Measurements from ENCODE around the gene HUS1.

HUS1 gene

GRCh38 chr7:47991741-47992311 is 12.4 kb upstream of the HUS1 start (continued):
- no peak for TF ChIP-seq ZNF140 (tag by site-specific recombination; IDR thresholded peaks at IDR 0.05)
- TF ChIP-seq, protein P1, sequence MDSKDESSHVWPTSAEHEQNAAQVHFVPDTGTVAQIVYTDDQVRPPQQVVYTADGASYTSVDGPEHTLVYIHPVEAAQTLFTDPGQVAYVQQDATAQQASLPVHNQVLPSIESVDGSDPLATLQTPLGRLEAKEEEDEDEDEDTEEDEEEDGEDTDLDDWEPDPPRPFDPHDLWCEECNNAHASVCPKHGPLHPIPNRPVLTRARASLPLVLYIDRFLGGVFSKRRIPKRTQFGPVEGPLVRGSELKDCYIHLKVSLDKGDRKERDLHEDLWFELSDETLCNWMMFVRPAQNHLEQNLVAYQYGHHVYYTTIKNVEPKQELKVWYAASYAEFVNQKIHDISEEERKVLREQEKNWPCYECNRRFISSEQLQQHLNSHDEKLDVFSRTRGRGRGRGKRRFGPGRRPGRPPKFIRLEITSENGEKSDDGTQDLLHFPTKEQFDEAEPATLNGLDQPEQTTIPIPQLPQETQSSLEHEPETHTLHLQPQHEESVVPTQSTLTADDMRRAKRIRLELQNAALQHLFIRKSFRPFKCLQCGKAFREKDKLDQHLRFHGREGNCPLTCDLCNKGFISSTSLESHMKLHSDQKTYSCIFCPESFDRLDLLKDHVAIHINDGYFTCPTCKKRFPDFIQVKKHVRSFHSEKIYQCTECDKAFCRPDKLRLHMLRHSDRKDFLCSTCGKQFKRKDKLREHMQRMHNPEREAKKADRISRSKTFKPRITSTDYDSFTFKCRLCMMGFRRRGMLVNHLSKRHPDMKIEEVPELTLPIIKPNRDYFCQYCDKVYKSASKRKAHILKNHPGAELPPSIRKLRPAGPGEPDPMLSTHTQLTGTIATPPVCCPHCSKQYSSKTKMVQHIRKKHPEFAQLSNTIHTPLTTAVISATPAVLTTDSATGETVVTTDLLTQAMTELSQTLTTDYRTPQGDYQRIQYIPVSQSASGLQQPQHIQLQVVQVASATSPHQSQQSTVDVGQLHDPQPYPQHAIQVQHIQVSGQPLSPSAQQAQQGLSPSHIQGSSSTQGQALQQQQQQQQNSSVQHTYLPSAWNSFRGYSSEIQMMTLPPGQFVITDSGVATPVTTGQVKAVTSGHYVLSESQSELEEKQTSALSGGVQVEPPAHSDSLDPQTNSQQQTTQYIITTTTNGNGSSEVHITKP (tag by site-specific recombination; IDR thresholded peaks at IDR 0.05), result no peak
- TF ChIP-seq PRDM2 (tag by site-specific recombination; IDR thresholded peaks at IDR 0.05; ENCODE audit: borderline replicate concordance), result no peak
- TF ChIP-seq PRDM1 (tag by site-specific recombination; IDR thresholded peaks at IDR 0.05), result no peak
- TF ChIP-seq, protein P2, sequence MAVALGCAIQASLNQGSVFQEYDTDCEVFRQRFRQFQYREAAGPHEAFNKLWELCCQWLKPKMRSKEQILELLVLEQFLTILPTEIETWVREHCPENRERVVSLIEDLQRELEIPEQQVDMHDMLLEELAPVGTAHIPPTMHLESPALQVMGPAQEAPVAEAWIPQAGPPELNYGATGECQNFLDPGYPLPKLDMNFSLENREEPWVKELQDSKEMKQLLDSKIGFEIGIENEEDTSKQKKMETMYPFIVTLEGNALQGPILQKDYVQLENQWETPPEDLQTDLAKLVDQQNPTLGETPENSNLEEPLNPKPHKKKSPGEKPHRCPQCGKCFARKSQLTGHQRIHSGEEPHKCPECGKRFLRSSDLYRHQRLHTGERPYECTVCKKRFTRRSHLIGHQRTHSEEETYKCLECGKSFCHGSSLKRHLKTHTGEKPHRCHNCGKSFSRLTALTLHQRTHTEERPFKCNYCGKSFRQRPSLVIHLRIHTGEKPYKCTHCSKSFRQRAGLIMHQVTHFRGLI (tag by site-specific recombination; IDR thresholded peaks at IDR 0.05), result peak; percentile 45; the same call in 1 of the 2 replicates
- TF ChIP-seq ZNF266 (tag by site-specific recombination; IDR thresholded peaks at IDR 0.05; ENCODE audit: low read depth), result no peak
- TF ChIP-seq ZNF121 (tag by site-specific recombination; IDR thresholded peaks at IDR 0.05), result no peak
- TF ChIP-seq ZNF302 (tag by site-specific recombination; IDR thresholded peaks at IDR 0.05; ENCODE audit: low read depth), result no peak
- peak; percentile 29 for TF ChIP-seq ZBTB20 (tag by site-specific recombination; IDR thresholded peaks at IDR 0.05)
- TF ChIP-seq ZNF16 (tag by site-specific recombination; IDR thresholded peaks at IDR 0.05; ENCODE audit: low read depth), result peak; percentile 38; the same call in 1 of the 2 replicates
- no peak for TF ChIP-seq ZNF488 (tag by site-specific recombination; IDR thresholded peaks at IDR 0.05)
- TF ChIP-seq ZNF549 (tag by site-specific recombination; IDR thresholded peaks at IDR 0.05), result no peak
- TF ChIP-seq ZNF132 (tag by site-specific recombination; IDR thresholded peaks at IDR 0.05; ENCODE audit: borderline replicate concordance), result no peak
- no peak for TF ChIP-seq ZNF530 (tag by site-specific recombination; IDR thresholded peaks at IDR 0.05; ENCODE audit: low read depth)
- TF ChIP-seq ZNF184 (tag by site-specific recombination; IDR thresholded peaks at IDR 0.05), result no peak
- no peak for TF ChIP-seq ZNF223 (tag by site-specific recombination; IDR thresholded peaks at IDR 0.05)
- TF ChIP-seq ZNF768 (tag by site-specific recombination; IDR thresholded peaks at IDR 0.05), result no peak
- TF ChIP-seq ZNF792 (tag by site-specific recombination; IDR thresholded peaks at IDR 0.05), result no peak
- peak; percentile 74 for TF ChIP-seq EGR2 (tag by site-specific recombination; IDR thresholded peaks at IDR 0.05; ENCODE audit: low read depth)
- peak; percentile 19; the same call in 1 of the 2 replicates for TF ChIP-seq SP2 (tag by site-specific recombination; IDR thresholded peaks at IDR 0.05)
- no peak for TF ChIP-seq ZNF214 (tag by site-specific recombination; IDR thresholded peaks at IDR 0.05; ENCODE audit: borderline replicate concordance)
- TF ChIP-seq ZNF521 (tag by site-specific recombination; IDR thresholded peaks at IDR 0.05), result no peak
- TF ChIP-seq ZNF555 (tag by site-specific recombination; conservative IDR thresholded peaks at IDR 0.05), result no peak
- no peak for TF ChIP-seq ZNF114 (tag by site-specific recombination; IDR thresholded peaks at IDR 0.05)
- no peak for TF ChIP-seq ZNF670 (tag by site-specific recombination; IDR thresholded peaks at IDR 0.05; ENCODE audit: low read depth)
- no peak for TF ChIP-seq ZNF510 (tag by site-specific recombination; IDR thresholded peaks at IDR 0.05; ENCODE audit: insufficient replicate concordance)
- TF ChIP-seq ZNF211 (tag by site-specific recombination; IDR thresholded peaks at IDR 0.05; ENCODE audit: low read depth), result no peak
- TF ChIP-seq ZNF335 (tag by site-specific recombination; conservative IDR thresholded peaks at IDR 0.05), result no peak; the same call in none of the 2 replicates
- no peak for TF ChIP-seq ZNF837 (tag by site-specific recombination; IDR thresholded peaks at IDR 0.05)
- TF ChIP-seq ZNF558 (tag by site-specific recombination; IDR thresholded peaks at IDR 0.05), result no peak
